OCI-LY3 (cell line): Measurements from ENCODE around the gene AHCYL1.

Experiments used
- H2AFZ ChIP-seq: fragments of 200-600, 300-600 bp; shearing (Covaris generic); 2 replicates; pipeline ENCODE4 v1.6.0; 2014; ENCODE audit warnings: antibody characterized with exemption, low read depth, low read length
- H3K27ac ChIP-seq: fragments of 200-600, 300-600 bp; sonication (generic); 2 replicates; pipeline ENCODE4 v1.5.1; 2014; ENCODE audit warnings: mild to moderate bottlenecking, low read length, moderate library complexity, mixed read lengths
- H3K27me3 ChIP-seq: fragments of 200-600, 300-600 bp; sonication (generic); 2 replicates; pipeline ENCODE4 v1.6.1; 2014; ENCODE audit warnings: low read depth, low read length, mixed read lengths
- H3K36me3 ChIP-seq: fragments of 200-600, 300-600 bp; sonication (generic); replicated peaks from 2 replicates; pipeline ENCODE3; 2014; ENCODE audit warnings: low read depth, low read length, mixed read lengths
- H3K4me1 ChIP-seq: fragments of 300-600, 200-600 bp; sonication (generic); 2 replicates; pipeline ENCODE4 v1.6.1; 2014; ENCODE audit warnings: low read length, mixed read lengths
- H3K4me2 ChIP-seq: fragments of 200-600, 300-600 bp; sonication (generic); 2 replicates; pipeline ENCODE4 v1.6.1; 2014; ENCODE audit warnings: low read length, mixed read lengths
- H3K4me3 ChIP-seq: fragments of 300-600, 200-600 bp; sonication (generic); 2 replicates; pipeline ENCODE4 v1.5.1; 2014; ENCODE audit warnings: antibody characterized with exemption, mild to moderate bottlenecking, low read length, moderate library complexity
- H3K79me2 ChIP-seq: fragments of 300-600, 200-600 bp; shearing (Covaris generic); 2 replicates; pipeline ENCODE4 v1.6.1; 2014; ENCODE audit warnings: mild to moderate bottlenecking, low read length, mixed read lengths
- H3K9ac ChIP-seq: fragments of 300-600, 200-600 bp; shearing (Covaris generic); 2 replicates; pipeline ENCODE4 v1.6.0; 2014; ENCODE audit warnings: mild to moderate bottlenecking, low read length, moderate library complexity
- H3K9me3 ChIP-seq: fragments of 200-600, 300-600 bp; shearing (Covaris generic); 2 replicates; pipeline ENCODE4 v1.6.1; 2014; ENCODE audit warnings: low read length, mixed read lengths; ENCODE audit not compliant: insufficient read depth
- H4K20me1 ChIP-seq: fragments of 200-600, 300-600 bp; sonication (generic); 2 replicates; pipeline ENCODE4 v1.6.1; 2016; ENCODE audit warnings: low read length, mixed read lengths; ENCODE audit not compliant: insufficient read depth
- EZH2phosphoT487 ChIP-seq: fragments of 200-600 bp; shearing (Covaris generic); IDR thresholded peaks from 2 replicates; pipeline ENCODE4 v1.6.1; 2018; ENCODE audit warnings: antibody characterized with exemption, mixed run types, low read depth
- TF ChIP-seq, protein P1 (sequence below): fragments of 200-600, 300-600 bp; sonication (generic); IDR thresholded peaks from 2 replicates; pipeline ENCODE4 v1.5.1; 2014; ENCODE audit warnings: antibody characterized with exemption, low read length, low read depth

Gene AHCYL1

DNA sequence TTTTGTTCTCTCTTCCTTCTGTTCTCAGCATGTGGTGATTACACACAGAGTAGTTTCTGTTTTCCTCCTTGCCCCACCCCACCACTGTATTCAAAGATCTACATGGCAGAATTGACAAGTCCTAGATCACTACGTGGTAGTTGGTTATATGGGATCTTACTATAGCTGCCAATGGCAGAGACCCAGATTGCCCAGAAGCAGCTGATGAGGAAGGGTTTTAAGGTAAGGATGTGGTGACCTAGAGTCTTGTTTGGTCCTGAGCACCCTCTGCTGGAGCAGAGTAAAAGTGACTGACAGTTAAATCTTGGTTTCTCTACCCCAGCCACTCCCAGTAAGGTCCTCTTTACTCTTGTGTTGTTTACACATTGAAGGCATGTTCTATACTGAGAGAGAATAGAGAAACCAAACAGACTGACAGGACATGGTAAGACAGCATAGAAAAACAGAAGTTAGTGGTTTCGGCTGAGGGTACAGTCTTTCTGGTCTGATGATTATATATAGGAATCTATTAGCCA lies 27.0 kb downstream of the AHCYL1 start:
- Histone ChIP-seq H3K9me3 (no peaks in the 10 kb centered on the region), H3K27me3 (no peaks in the 10 kb centered on the region), H3K9ac (peak overlapping the region; percentile 47; the same call in 1 of the 2 replicates), H2AFZ (no peak overlapping the region), H3K36me3 (peaks cover 39% of the 10 kb centered on the region), H3K27ac (peak overlapping the region; percentile 82), H4K20me1 (peaks cover 3% of the 10 kb centered on the region; the same call in 1 of the 2 replicates), H3K4me1 (peaks cover 31% of the 10 kb centered on the region), H3K4me3 (peak overlapping the region; percentile 22), H3K79me2 (no peaks in the 10 kb centered on the region), H3K4me2 (peak overlapping the region; percentile 69)
- no peak for TF ChIP-seq EZH2phosphoT487
- TF ChIP-seq, protein P1, sequence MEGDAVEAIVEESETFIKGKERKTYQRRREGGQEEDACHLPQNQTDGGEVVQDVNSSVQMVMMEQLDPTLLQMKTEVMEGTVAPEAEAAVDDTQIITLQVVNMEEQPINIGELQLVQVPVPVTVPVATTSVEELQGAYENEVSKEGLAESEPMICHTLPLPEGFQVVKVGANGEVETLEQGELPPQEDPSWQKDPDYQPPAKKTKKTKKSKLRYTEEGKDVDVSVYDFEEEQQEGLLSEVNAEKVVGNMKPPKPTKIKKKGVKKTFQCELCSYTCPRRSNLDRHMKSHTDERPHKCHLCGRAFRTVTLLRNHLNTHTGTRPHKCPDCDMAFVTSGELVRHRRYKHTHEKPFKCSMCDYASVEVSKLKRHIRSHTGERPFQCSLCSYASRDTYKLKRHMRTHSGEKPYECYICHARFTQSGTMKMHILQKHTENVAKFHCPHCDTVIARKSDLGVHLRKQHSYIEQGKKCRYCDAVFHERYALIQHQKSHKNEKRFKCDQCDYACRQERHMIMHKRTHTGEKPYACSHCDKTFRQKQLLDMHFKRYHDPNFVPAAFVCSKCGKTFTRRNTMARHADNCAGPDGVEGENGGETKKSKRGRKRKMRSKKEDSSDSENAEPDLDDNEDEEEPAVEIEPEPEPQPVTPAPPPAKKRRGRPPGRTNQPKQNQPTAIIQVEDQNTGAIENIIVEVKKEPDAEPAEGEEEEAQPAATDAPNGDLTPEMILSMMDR: peak; percentile 51

DNA sequence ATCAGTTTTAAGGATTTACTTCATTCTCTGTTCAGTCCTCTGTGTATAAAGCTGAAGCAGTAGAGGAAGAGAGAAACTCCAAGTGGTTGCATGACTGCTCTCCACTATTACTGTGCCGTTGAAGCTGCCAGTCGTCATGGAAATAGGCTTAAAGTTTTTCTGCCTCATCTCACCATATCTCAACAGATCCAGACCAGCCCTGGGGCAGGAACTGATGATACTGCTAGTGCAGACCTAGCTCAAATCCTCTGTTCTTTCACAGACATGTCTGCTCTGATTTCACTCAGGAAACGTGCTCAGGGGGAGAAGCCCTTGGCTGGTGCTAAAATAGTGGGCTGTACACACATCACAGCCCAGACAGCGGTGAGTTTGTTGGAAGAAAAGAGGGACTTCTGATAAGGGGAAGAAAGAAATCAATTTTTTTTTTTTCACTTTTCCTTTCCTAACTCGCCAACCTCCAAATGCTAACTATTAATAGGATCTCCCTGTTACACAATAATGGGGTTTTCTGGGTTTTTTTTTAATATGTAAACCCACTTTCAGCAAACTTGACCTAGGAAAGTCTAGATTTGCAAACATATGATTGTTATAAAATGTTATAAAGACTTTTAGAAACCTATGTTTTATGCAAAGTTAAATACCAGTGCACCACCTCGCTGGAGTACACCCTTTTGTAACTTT lies 27.7 kb downstream of the AHCYL1 start:
- Histone ChIP-seq H3K9me3 (no peaks in the 10 kb centered on the region), H3K27me3 (no peaks in the 10 kb centered on the region), H2AFZ (no peak overlapping the region), H3K4me1 (peaks cover 37% of the 10 kb centered on the region), H4K20me1 (peaks cover 3% of the 10 kb centered on the region; the same call in 1 of the 2 replicates), H3K4me3 (no peak overlapping the region; the same call in 1 of the 2 replicates), H3K36me3 (peaks cover 41% of the 10 kb centered on the region), H3K4me2 (peak overlapping the region; percentile 69), H3K79me2 (no peaks in the 10 kb centered on the region), H3K27ac (peak overlapping the region; percentile 82), H3K9ac (peak overlapping the region; percentile 3; the same call in 1 of the 2 replicates)
- TF ChIP-seq, protein P1: no peak
- no peak for TF ChIP-seq EZH2phosphoT487

- Histone ChIP-seq H3K4me2 (no peak overlapping the region), H3K79me2 (no peaks in the 10 kb centered on the region), H3K4me1 (peaks cover 12% of the 10 kb centered on the region), H3K27ac (no peak overlapping the region; the same call in 1 of the 2 replicates), H4K20me1 (no peaks in the 10 kb centered on the region), H3K4me3 (no peak overlapping the region), H3K9ac (no peak overlapping the region), H3K36me3 (peaks cover 36% of the 10 kb centered on the region), H3K9me3 (no peaks in the 10 kb centered on the region), H2AFZ (no peak overlapping the region), H3K27me3 (no peaks in the 10 kb centered on the region)
- TF ChIP-seq EZH2phosphoT487: no peak
- TF ChIP-seq, protein P1: no peak
Measured at GRCh38 chr1:110017792-110018191, 33.2 kb downstream of the AHCYL1 start.

DNA sequence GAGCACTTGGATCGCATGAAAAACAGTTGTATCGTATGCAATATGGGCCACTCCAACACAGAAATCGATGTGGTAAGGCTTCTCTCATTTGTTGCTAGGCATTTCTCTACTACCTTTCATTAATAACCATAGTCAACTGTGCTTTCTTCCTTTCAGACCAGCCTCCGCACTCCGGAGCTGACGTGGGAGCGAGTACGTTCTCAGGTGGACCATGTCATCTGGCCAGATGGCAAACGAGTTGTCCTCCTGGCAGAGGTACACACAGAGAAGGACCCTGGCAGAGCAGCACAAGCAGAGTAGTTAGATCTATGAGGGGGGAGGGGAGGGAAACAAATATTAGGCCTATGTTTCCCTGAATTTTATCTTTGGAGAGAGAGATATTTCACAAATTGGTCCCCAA lies 33.8 kb downstream of the AHCYL1 start:
- TF ChIP-seq, protein P1: no peak
- no peak for TF ChIP-seq EZH2phosphoT487
- Histone ChIP-seq H3K27me3 (no peaks in the 10 kb centered on the region), H3K4me2 (no peak overlapping the region), H4K20me1 (no peaks in the 10 kb centered on the region), H3K79me2 (no peaks in the 10 kb centered on the region), H3K27ac (no peak overlapping the region), H3K9me3 (no peaks in the 10 kb centered on the region), H3K4me3 (no peak overlapping the region), H3K9ac (no peak overlapping the region), H3K36me3 (peaks cover 37% of the 10 kb centered on the region), H2AFZ (no peak overlapping the region), H3K4me1 (peaks cover 12% of the 10 kb centered on the region)
